Stimulated activated CD4-positive, alpha-beta T cell treated with anti-CD3 and anti-CD28 coated beads, Interleukin-4, amount 100 ng/mL, for 1 hour (primary cell): ENCODE measurements around the gene DNAJC16.
"Not testable (repeated sequence)": the region's sequence is repeated elsewhere in the genome, so short reads cannot be mapped to it uniquely, and the experiment has no call there.

ENCODE experiments used
- DNase-seq: peaks from one replicate; pipeline ENCODE4 v3.0.0-alpha.2; 2020

Gene DNAJC16

GRCh38 chr1:15526490-15527339, at the start of gene DNAJC16:
Gene DNAJC16 (plus strand): TSS chr1:15526848. CDS start chr1:15529106, 2,258 bp downstream.
- peak; percentile 92 for DNase-seq

GRCh38 chr1:15476927-15477326, 49.7 kb upstream of the DNAJC16 start:
- no peak for DNase-seq

- no peak for DNase-seq
Observed at GRCh38 chr1:15477646-15478212, 48.9 kb upstream of the DNAJC16 start.

- DNase-seq, result no peak
Observed at GRCh38 chr1:15479654-15480347, 46.8 kb upstream of the DNAJC16 start.

GRCh38 chr1:15482455-15482854, 44.2 kb upstream of the DNAJC16 start:
- DNase-seq, result not testable (repeated sequence)

- DNase-seq, result not testable (repeated sequence)
Observed at GRCh38 chr1:15482983-15483543, 43.6 kb upstream of the DNAJC16 start.

GRCh38 chr1:15483971-15484370, 42.7 kb upstream of the DNAJC16 start:
- DNase-seq, result no peak

- DNase-seq, result not testable (repeated sequence)
Observed at GRCh38 chr1:15484443-15484842, 42.2 kb upstream of the DNAJC16 start.

- DNase-seq, result no peak
Observed at GRCh38 chr1:15485636-15486035, 41.0 kb upstream of the DNAJC16 start.

- not testable (repeated sequence) for DNase-seq
Observed at GRCh38 chr1:15486844-15487610, 39.6 kb upstream of the DNAJC16 start.

- DNase-seq, result no peak
Observed at GRCh38 chr1:15488371-15488770, 38.3 kb upstream of the DNAJC16 start.

GRCh38 chr1:15489052-15489736, 37.5 kb upstream of the DNAJC16 start:
- DNase-seq, result no peak

- DNase-seq, result not testable (repeated sequence)
Observed at GRCh38 chr1:15491010-15491409, 35.6 kb upstream of the DNAJC16 start.

- DNase-seq, result no peak
Observed at GRCh38 chr1:15492596-15492995, 34.1 kb upstream of the DNAJC16 start.

- DNase-seq, result no peak
Observed at GRCh38 chr1:15493869-15494390, 32.7 kb upstream of the DNAJC16 start.

- DNase-seq, result no peak
Observed at GRCh38 chr1:15500184-15501178, 26.2 kb upstream of the DNAJC16 start.

- peak; percentile 48 for DNase-seq
Observed at GRCh38 chr1:15501208-15502032, 25.2 kb upstream of the DNAJC16 start.

- no peak for DNase-seq
Observed at GRCh38 chr1:15504436-15504835, 22.2 kb upstream of the DNAJC16 start.

- DNase-seq, result no peak
Observed at GRCh38 chr1:15506831-15507230, 19.8 kb upstream of the DNAJC16 start.
